Thyroid gland (tissue), 4 donors: ENCODE results near the gene ZNF514. TPM values are rescaled to one million over a fixed set of nuclear protein-coding genes. Genes with fewer than 3 reads are reported as not detected.
A peak's percentile ranks its signal among the peaks of the same experiment; 100 is the strongest.
"Not testable (repeated sequence)": the region's sequence is repeated elsewhere in the genome, so short reads cannot be mapped to it uniquely, and the experiment has no call there.

ENCODE experiments used
- DNase-seq, 2 donors: peaks; one replicate each; pipeline ENCODE4 v3.0.0-alpha.2; 2019
- H3K27ac ChIP-seq, 3 donors: fragments of 200-600 bp; sonication (generic); 1 replicate in 2 of 3; 2 replicates in 1 of 3; pipeline ENCODE4 v1.5.1; 2016 to 2019; ENCODE audit warnings: mild to moderate bottlenecking in 1 of 3, moderate library complexity in 1 of 3
- H3K27me3 ChIP-seq: fragments of 200-600 bp; sonication (generic); one replicate; pipeline ENCODE4 v1.5.1; 2019
- H3K36me3 ChIP-seq, 2 donors: fragments of 200-600 bp; sonication (generic); one replicate each; pipeline ENCODE4 v1.5.1; 2016 to 2019
- H3K4me1 ChIP-seq, 2 donors: fragments of 200-600 bp; sonication (generic); one replicate each; pipeline ENCODE4 v1.5.1; 2017 to 2019
- H3K4me3 ChIP-seq, 3 donors: fragments of 200-600 bp; sonication (generic); replicated peaks in 1 of 3; 1 replicate in 2 of 3; 2 replicates in 1 of 3; pipeline ENCODE4 v1.5.1; 2016; ENCODE audit warnings: mild to moderate bottlenecking in 1 of 3
- H3K9me3 ChIP-seq: fragments of 200-600 bp; sonication (generic); one replicate; pipeline ENCODE4 v1.5.1; 2017
- POLR2A ChIP-seq, 2 donors: fragments of 450-650 bp; IDR thresholded peaks; one replicate each; pipeline ENCODE4 v1.6.1; 2017; ENCODE audit warnings: antibody characterized with exemption in 2 of 2, mild to moderate bottlenecking in 2 of 2, moderate library complexity in 1 of 2
- WGBS, 2 donors: methylation state at CpG; one replicate each; pipeline ENCODE4 v1.1.5; 2017; 5-methylcytosine and 5-hydroxymethylcytosine counted together
- intact Hi-C: fragments of 100-400 bp; cut with DNase I; formaldehyde crosslinking; loops from one replicate; pipeline ENCODE4 v1.15.1; 2023
- total RNA-seq, 4 donors: library from RNA; depleted of rRNA; stranded (reverse); fragments of >200 nt; gene quantifications; one replicate each; pipeline ENCODE4 v1.2.3, GENCODE V29; 2016
- TF ChIP-seq, protein P1 (sequence below), 6 experiments: fragments of 200-600 bp in 3 of 6; fragments of 450-650 bp in 3 of 6; sonication (generic) in 3 of 6; IDR thresholded peaks; one replicate each; pipeline ENCODE4 v1.5.1; 2016 to 2019; ENCODE audit warnings: antibody characterized with exemption in 6 of 6, mild to moderate bottlenecking in 2 of 6, inconsistent platforms in 1 of 6, moderate library complexity in 1 of 6

ZNF514 gene
- total RNA-seq, 4 donors from 2014 or later: 23.5 to 28.5 (median 25.6) TPM

DNA sequence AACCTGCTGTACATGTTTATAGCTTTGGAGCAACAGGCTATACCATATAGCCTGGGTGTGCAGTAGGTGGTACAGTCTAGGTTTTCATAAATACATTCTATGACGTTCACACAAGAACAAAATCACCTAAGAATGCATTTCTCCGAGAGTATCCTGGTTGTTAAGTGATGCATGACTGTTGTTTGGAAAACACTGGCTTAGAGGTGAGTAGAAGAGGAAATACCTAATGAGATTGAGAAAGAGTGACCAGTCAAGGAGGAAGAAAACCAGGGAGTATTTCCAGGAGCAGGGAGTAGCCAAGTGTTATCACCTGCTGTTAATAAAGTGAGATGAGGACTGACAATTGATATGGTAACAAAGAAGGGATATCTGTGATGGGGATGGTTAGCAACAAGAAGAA lies 44.7 kb upstream of the ZNF514 start:
- peaks cover 0 to 13% of the 10 kb centered on the region in 2 donors for H3K4me1 ChIP-seq
- no peak overlapping the region for H3K4me3 ChIP-seq
- no peaks in the 10 kb centered on the region for H3K36me3 ChIP-seq
- TF ChIP-seq, protein P1, sequence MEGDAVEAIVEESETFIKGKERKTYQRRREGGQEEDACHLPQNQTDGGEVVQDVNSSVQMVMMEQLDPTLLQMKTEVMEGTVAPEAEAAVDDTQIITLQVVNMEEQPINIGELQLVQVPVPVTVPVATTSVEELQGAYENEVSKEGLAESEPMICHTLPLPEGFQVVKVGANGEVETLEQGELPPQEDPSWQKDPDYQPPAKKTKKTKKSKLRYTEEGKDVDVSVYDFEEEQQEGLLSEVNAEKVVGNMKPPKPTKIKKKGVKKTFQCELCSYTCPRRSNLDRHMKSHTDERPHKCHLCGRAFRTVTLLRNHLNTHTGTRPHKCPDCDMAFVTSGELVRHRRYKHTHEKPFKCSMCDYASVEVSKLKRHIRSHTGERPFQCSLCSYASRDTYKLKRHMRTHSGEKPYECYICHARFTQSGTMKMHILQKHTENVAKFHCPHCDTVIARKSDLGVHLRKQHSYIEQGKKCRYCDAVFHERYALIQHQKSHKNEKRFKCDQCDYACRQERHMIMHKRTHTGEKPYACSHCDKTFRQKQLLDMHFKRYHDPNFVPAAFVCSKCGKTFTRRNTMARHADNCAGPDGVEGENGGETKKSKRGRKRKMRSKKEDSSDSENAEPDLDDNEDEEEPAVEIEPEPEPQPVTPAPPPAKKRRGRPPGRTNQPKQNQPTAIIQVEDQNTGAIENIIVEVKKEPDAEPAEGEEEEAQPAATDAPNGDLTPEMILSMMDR (IDR thresholded peaks at IDR 0.05): no peak
- no peak for TF ChIP-seq POLR2A (IDR thresholded peaks at IDR 0.05)
- no peaks in the 10 kb centered on the region for H3K27me3 ChIP-seq
- WGBS, 2 donors: 31 to 38% methylated on average over 2 of the region's 2 CpGs
- no peak overlapping the region for H3K27ac ChIP-seq
- H3K9me3 ChIP-seq: no peaks in the 10 kb centered on the region
- no peak for DNase-seq
- intact Hi-C loops: no loop called here

DNA sequence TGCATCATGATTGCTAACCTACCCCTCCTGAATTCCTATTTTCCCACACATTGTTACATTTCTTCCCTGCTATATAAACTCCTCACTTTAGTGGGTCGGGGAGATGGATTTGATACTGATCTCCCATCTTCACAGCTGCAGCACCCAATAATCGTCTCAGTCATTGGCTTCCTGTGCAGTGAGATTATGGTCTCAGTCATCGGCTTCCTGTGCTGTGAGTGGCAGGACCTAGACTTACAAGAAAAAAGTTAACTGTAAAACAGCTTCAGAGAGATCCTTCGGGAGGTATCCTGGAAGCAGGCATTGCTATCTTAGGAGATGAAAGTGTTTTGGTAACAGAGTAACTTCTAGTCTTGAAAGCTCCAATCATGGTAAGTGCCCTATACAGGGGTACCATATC lies 44.3 kb upstream of the ZNF514 start:
- no peaks in the 10 kb centered on the region for H3K27me3 ChIP-seq
- H3K4me3 ChIP-seq: no peak overlapping the region
- no peak for TF ChIP-seq POLR2A (IDR thresholded peaks at IDR 0.05)
- TF ChIP-seq, protein P1 (IDR thresholded peaks at IDR 0.05): no peak
- no peaks in the 10 kb centered on the region for H3K9me3 ChIP-seq
- WGBS, 2 donors: 85 to 91% methylated on average over 4 of the region's 4 CpGs
- H3K36me3 ChIP-seq: no peaks in the 10 kb centered on the region
- DNase-seq: no peak
- H3K27ac ChIP-seq: no peak overlapping the region
- H3K4me1 ChIP-seq: peaks cover 0 to 13% of the 10 kb centered on the region in 2 donors
- intact Hi-C loops: no loop called here

DNA sequence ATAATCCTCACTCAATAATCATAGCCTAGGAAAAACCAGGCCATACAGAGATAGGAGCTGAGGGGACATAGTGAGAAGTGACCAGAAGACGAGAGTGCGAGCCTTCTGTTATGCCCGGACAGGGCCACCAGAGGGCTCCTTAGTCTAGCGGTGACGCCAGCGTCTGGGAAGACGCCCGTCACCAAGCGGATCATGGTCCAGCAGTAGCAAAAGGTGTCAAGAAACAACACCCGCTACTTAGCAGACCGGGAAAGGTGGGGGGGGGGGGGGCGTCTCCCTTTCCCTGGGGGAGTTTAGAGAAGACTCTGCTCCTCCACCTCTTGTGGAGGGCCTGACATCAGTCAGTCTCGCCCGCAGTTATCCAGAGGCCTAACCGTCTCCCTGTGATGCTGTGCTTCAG lies 33.3 kb upstream of the ZNF514 start:
- H3K27ac ChIP-seq, H3K4me3 ChIP-seq, H3K36me3 ChIP-seq, intact Hi-C loops, H3K4me1 ChIP-seq, H3K9me3 ChIP-seq, H3K27me3 ChIP-seq: not testable (repeated sequence)
- TF ChIP-seq, protein P1 (IDR thresholded peaks at IDR 0.05): peak in 4 of 6 experiments; percentile 57 to 70 (median 64)
- peak; percentile 70 to 72 for DNase-seq
- WGBS, 2 donors: 16 to 17% methylated on average over 14 to 15 of the region's 15 CpGs

DNA sequence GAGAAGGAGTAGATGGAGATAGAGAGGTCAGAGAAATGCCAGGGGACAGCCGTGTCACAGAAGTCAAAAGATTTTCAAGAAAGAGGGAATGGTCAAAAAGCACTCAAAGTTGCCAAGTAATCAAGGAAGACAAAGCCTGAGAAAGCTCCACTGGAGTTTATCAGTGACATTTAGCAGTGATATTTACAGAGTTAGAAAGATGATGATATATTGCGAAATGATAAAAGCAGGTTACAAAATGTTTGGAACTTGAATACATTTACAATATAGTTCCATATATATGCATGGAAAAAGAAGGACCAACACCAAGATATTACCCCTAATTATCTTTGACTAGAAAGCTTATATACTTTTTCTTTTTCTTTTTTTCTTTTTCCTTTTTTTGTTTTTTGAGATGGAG lies 26.3 kb upstream of the ZNF514 start:
- no peaks in the 10 kb centered on the region for H3K4me1 ChIP-seq
- no peaks in the 10 kb centered on the region for H3K27me3 ChIP-seq
- no peaks in the 10 kb centered on the region for H3K9me3 ChIP-seq
- intact Hi-C loops: no loop called here
- 78 to 82% methylated on average over 2 of the region's 2 CpGs for WGBS, 2 donors
- H3K4me3 ChIP-seq: no peak overlapping the region
- TF ChIP-seq, protein P1 (IDR thresholded peaks at IDR 0.05): no peak
- no peak for TF ChIP-seq POLR2A (IDR thresholded peaks at IDR 0.05)
- no peak for DNase-seq
- H3K36me3 ChIP-seq: peaks cover 17 to 22% of the 10 kb centered on the region in 2 donors
- no peak overlapping the region for H3K27ac ChIP-seq

DNA sequence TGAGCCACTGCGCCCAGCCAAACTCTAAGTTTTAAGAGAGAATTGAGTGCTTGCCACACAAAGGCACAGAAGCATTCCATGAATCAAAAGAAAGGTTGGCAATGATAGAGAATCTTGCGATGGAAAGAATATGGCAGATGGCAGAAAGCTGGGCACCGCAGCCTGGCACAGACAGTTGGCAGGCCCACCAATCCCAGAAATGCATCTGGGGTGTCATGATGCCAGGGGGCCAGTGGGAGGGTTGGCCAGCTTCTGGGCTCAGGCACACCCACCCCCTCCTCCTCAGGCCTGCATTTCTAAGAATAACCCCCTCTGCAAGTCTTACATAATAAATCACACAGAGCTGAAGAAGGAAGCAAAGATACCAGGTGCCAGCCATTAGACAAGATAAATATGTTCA lies 25.5 kb upstream of the ZNF514 start:
- intact Hi-C loops: no loop called here
- Histone ChIP-seq H3K36me3 (peaks cover 22 to 24% of the 10 kb centered on the region in 2 donors), H3K4me3 (no peak overlapping the region), H3K9me3 (no peaks in the 10 kb centered on the region), H3K27ac (no peak overlapping the region), H3K4me1 (no peaks in the 10 kb centered on the region), H3K27me3 (no peaks in the 10 kb centered on the region)
- 95 to 97% methylated on average over 3 of the region's 3 CpGs for WGBS, 2 donors
- no peak for DNase-seq
- TF ChIP-seq, protein P1 (IDR thresholded peaks at IDR 0.05): no peak
- TF ChIP-seq POLR2A (IDR thresholded peaks at IDR 0.05): no peak
